ENCODE measurements around the gene SYPL2. TPM values are rescaled to one million over a fixed set of nuclear protein-coding genes. Genes with fewer than 3 reads are reported as not detected.
"Not testable (repeated sequence)": the region's sequence is repeated elsewhere in the genome, so short reads cannot be mapped to it uniquely, and the experiment has no call there.

SYPL2 gene
- total RNA-seq, 4 donors from 2014 or later = 2.0 to 8.4 (median 4.2) TPM

GRCh38 chr1:109468903-109469302, 2.6 kb downstream of the SYPL2 start:
- H3K27ac ChIP-seq = no peak overlapping the region
- peaks cover 0 to 32% (median 0%) of the 10 kb centered on the region in 3 donors for H3K4me1 ChIP-seq
- H3K27me3 ChIP-seq = peaks cover 12% of the 10 kb centered on the region
- TF ChIP-seq, protein P1, sequence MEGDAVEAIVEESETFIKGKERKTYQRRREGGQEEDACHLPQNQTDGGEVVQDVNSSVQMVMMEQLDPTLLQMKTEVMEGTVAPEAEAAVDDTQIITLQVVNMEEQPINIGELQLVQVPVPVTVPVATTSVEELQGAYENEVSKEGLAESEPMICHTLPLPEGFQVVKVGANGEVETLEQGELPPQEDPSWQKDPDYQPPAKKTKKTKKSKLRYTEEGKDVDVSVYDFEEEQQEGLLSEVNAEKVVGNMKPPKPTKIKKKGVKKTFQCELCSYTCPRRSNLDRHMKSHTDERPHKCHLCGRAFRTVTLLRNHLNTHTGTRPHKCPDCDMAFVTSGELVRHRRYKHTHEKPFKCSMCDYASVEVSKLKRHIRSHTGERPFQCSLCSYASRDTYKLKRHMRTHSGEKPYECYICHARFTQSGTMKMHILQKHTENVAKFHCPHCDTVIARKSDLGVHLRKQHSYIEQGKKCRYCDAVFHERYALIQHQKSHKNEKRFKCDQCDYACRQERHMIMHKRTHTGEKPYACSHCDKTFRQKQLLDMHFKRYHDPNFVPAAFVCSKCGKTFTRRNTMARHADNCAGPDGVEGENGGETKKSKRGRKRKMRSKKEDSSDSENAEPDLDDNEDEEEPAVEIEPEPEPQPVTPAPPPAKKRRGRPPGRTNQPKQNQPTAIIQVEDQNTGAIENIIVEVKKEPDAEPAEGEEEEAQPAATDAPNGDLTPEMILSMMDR (IDR thresholded peaks at IDR 0.05) = no peak
- H3K9me3 ChIP-seq = no peaks in the 10 kb centered on the region
- H3K4me3 ChIP-seq = no peak overlapping the region
- WGBS, 2 donors (ENCODE audit: low coverage in 1 of 2) = 13 to 35% methylated on average over 2 of the region's 2 CpGs
- no peak for ATAC-seq
- no peaks in the 10 kb centered on the region for H3K36me3 ChIP-seq

GRCh38 chr1:109470245-109470644, 3.9 kb downstream of the SYPL2 start:
- Histone ChIP-seq H3K9me3 (no peaks in the 10 kb centered on the region), H3K27ac (no peak overlapping the region), H3K4me3 (no peak overlapping the region), H3K27me3 (peaks cover 12% of the 10 kb centered on the region), H3K36me3 (no peaks in the 10 kb centered on the region), H3K4me1 (peaks cover 0 to 28% (median 0%) of the 10 kb centered on the region in 3 donors)
- ATAC-seq = no peak
- 56 to 58% methylated on average over 3 to 5 of the region's 6 CpGs for WGBS, 2 donors (ENCODE audit: low coverage in 1 of 2)
- no peak for TF ChIP-seq POLR2A (IDR thresholded peaks at IDR 0.05)
- no peak for TF ChIP-seq POLR2AphosphoS5 (IDR thresholded peaks at IDR 0.05)
- no peak for TF ChIP-seq EP300 (IDR thresholded peaks at IDR 0.05)
- TF ChIP-seq, protein P1 (IDR thresholded peaks at IDR 0.05) = no peak

DNA sequence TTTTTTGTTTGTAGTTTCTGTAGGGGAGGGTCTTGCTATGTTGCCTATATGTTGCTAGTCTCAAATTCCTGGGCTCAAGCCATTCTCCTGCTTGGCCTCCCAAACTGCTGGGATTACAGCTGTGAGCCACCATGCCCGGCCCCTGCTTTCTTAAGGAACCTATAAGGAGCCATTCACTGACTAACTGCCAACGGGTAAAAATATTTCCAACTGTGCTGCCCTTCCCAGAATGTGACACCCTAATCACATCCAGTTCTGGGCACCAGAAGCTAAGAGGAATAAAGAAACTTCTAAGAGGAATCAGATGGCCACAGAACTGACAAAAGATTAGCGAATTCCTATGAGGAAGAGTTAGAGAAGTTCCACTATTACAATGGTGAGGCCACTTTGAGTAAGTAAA, 6.4 kb downstream of the SYPL2 start:
- H3K27me3 ChIP-seq = no peaks in the 10 kb centered on the region
- H3K27ac ChIP-seq = no peak overlapping the region
- 30% methylated on average over 2 of the region's 3 CpGs; no CpG with 5 or more reads in 1 of the 2 donors for WGBS, 2 donors (ENCODE audit: low coverage in 1 of 2)
- TF ChIP-seq, protein P1 (IDR thresholded peaks at IDR 0.05) = no peak
- TF ChIP-seq POLR2A (IDR thresholded peaks at IDR 0.05) (no peak), EP300 (IDR thresholded peaks at IDR 0.05) (no peak), POLR2AphosphoS5 (IDR thresholded peaks at IDR 0.05) (no peak)
- no peaks in the 10 kb centered on the region for H3K9me3 ChIP-seq
- peaks cover 0 to 16% of the 10 kb centered on the region in 2 donors for H3K36me3 ChIP-seq
- ATAC-seq = no peak
- no peak overlapping the region for H3K4me3 ChIP-seq
- peaks cover 0 to 7% (median 0%) of the 10 kb centered on the region in 3 donors for H3K4me1 ChIP-seq

- peaks cover 0 to 23% of the 10 kb centered on the region in 2 donors for H3K36me3 ChIP-seq
- H3K9me3 ChIP-seq, H3K4me1 ChIP-seq, H3K27ac ChIP-seq, ATAC-seq, H3K27me3 ChIP-seq, H3K4me3 ChIP-seq: not testable (repeated sequence)
- WGBS, 2 donors (ENCODE audit: low coverage in 1 of 2) = 90 to 92% methylated on average over 6 to 9 of the region's 12 CpGs
Measured at GRCh38 chr1:109473284-109474057, 7.1 kb downstream of the SYPL2 start.

GRCh38 chr1:109474697-109475096, 8.4 kb downstream of the SYPL2 start:
- TF ChIP-seq EP300 (IDR thresholded peaks at IDR 0.05) (no peak), POLR2AphosphoS5 (IDR thresholded peaks at IDR 0.05) (no peak), POLR2A (IDR thresholded peaks at IDR 0.05) (no peak)
- TF ChIP-seq, protein P1 (IDR thresholded peaks at IDR 0.05) = no peak
- no peaks in the 10 kb centered on the region for H3K9me3 ChIP-seq
- H3K36me3 ChIP-seq = peaks cover 0 to 35% of the 10 kb centered on the region in 2 donors
- H3K4me3 ChIP-seq = no peak overlapping the region
- H3K4me1 ChIP-seq = no peaks in the 10 kb centered on the region
- no peaks in the 10 kb centered on the region for H3K27me3 ChIP-seq
- ATAC-seq = no peak
- WGBS, 2 donors (ENCODE audit: low coverage in 1 of 2) = 50% methylated on average over 1 of the region's 1 CpG; no CpG with 5 or more reads in 1 of the 2 donors
- H3K27ac ChIP-seq = no peak overlapping the region

All from gastroesophageal sphincter (tissue), 4 donors.